Ovary (tissue), 9 donors: ENCODE measurements around the gene MIEF1. TPM values are rescaled to one million over a fixed set of nuclear protein-coding genes. Genes with fewer than 3 reads are reported as not detected.

Experiments used
- DNase-seq, 5 donors: peaks; one replicate each; pipeline ENCODE4 v3.0.0-alpha.2; 2019 to 2020
- H3K27ac ChIP-seq, 2 donors: fragments of 200-600 bp; one replicate each; pipeline versions ENCODE4 v1.5.1 to v1.8.0; 2019 to 2022
- H3K27me3 ChIP-seq: fragments of 200-600 bp; one replicate; pipeline ENCODE4 v1.8.0; 2022
- H3K36me3 ChIP-seq: fragments of 200-600 bp; sonication (generic); one replicate; pipeline ENCODE4 v1.5.1; 2019
- H3K4me1 ChIP-seq: one replicate; pipeline ENCODE4 v1.8.1; 2013; ENCODE audit warnings: mild to moderate bottlenecking, moderate library complexity; ENCODE audit not compliant: insufficient read depth
- H3K4me3 ChIP-seq: fragments of 200-600 bp; sonication (generic); one replicate; pipeline ENCODE4 v1.5.1; 2017
- H3K9me3 ChIP-seq, 2 donors: fragments of 200-600 bp in 1 of 2; sonication (generic) in 1 of 2; one replicate each; pipeline versions ENCODE4 v1.5.1 to v1.8.1; 2013 to 2019; ENCODE audit warnings: mild to moderate bottlenecking in 1 of 2, moderate library complexity in 1 of 2
- EP300 ChIP-seq: sonication (generic); formaldehyde crosslinking; IDR thresholded peaks from one replicate; pipeline ENCODE4 v1.6.1; 2017; ENCODE audit warnings: antibody characterized with exemption
- POLR2A ChIP-seq: fragments of 450-650 bp; IDR thresholded peaks from one replicate; pipeline ENCODE4 v1.6.1; 2017; ENCODE audit warnings: antibody characterized with exemption, mild to moderate bottlenecking, moderate library complexity
- WGBS, 3 donors: extraction: QIAGEN DNeasy Blood & Tissue Kit in 1 of 3; methylation state at CpG; one replicate each; pipeline versions ENCODE4 v1.1.5 to v1.1.7; 2013 to 2017; 5-methylcytosine and 5-hydroxymethylcytosine counted together
- intact Hi-C, 4 donors: fragments of 100-400 bp; cut with DNase I; formaldehyde crosslinking; loops; one replicate each; pipeline versions ENCODE4 v1.11.0 to v1.15.1; 2022 to 2023
- polyA plus RNA-seq, 2 donors: library from polyadenylated mRNA; stranded (reverse); fragments of 200-250 nt in 1 of 2; fragments of 350-450 nt in 1 of 2; fragmentation: Illumina TruSeq in 1 of 2; extraction: RNeasy Lipid Tissue Mini Kit (QIAGEN cat#74804) in 1 of 2; gene quantifications; one replicate each; pipeline ENCODE4 v1.2.3, GENCODE V29; 2013 to 2014
- total RNA-seq, 7 donors: library from RNA; depleted of rRNA in 2 of 7; stranded (reverse); fragments of >200 nt in 2 of 7; fragmentation: NEBNext Ultra II Directional in 3 of 7; extraction: Animal tissue kit (Norgen Biotek cat#: 25700) in 3 of 7; gene quantifications; one replicate each; pipeline versions ENCODE4 v1.1.0 to v1.2.4, GENCODE V29; 2016 to 2023
- TF ChIP-seq, protein P1 (sequence below), 3 donors: fragments of 450-650 bp in 2 of 3; fragments of 200-600 bp in 1 of 3; IDR thresholded peaks; one replicate each; pipeline versions ENCODE4 v1.5.1 to v1.8.0; 2016 to 2022; ENCODE audit warnings: antibody characterized with exemption in 3 of 3, mild to moderate bottlenecking in 1 of 3
- donor health status: DM: no; HTN: no; CAD: no; lungs with moderate emphysema.
- donor health status: DM: no; HTN: no; CAD: no.
- donor health status: Bipolar disorder and iron deficiency.
- donor health status: DM: yes; HTN: yes; CAD: no.
- donor health status: DM: no; HTN: no; CAD: no.
- donor health status: DM: yes; HTN: yes; CAD: no.

The MIEF1 gene
- total and polyA plus RNA-seq, 9 donors, result 11.4 to 23.9 (median 19.9) TPM

- intact Hi-C loops, result no loop called here
- H3K27me3 ChIP-seq, result peaks cover 2% of the 10 kb centered on the region
- DNase-seq, result no peak
- no peaks in the 10 kb centered on the region for H3K9me3 ChIP-seq
- no peaks in the 10 kb centered on the region for H3K4me1 ChIP-seq
- no peak within 1 kb of the TSS for H3K27ac ChIP-seq
- TF ChIP-seq, protein P1, sequence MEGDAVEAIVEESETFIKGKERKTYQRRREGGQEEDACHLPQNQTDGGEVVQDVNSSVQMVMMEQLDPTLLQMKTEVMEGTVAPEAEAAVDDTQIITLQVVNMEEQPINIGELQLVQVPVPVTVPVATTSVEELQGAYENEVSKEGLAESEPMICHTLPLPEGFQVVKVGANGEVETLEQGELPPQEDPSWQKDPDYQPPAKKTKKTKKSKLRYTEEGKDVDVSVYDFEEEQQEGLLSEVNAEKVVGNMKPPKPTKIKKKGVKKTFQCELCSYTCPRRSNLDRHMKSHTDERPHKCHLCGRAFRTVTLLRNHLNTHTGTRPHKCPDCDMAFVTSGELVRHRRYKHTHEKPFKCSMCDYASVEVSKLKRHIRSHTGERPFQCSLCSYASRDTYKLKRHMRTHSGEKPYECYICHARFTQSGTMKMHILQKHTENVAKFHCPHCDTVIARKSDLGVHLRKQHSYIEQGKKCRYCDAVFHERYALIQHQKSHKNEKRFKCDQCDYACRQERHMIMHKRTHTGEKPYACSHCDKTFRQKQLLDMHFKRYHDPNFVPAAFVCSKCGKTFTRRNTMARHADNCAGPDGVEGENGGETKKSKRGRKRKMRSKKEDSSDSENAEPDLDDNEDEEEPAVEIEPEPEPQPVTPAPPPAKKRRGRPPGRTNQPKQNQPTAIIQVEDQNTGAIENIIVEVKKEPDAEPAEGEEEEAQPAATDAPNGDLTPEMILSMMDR (IDR thresholded peaks at IDR 0.05), result no peak
- TF ChIP-seq POLR2A, result no peak
- TF ChIP-seq EP300, result no peak
- WGBS, 3 donors, result 16 to 28% (median 17%) methylated on average over 53 to 80 of the region's 80 CpGs
- peak within 1 kb of the TSS; percentile 29 for H3K4me3 ChIP-seq
- no peaks in the 10 kb centered on the region for H3K36me3 ChIP-seq
Observed at GRCh38 chr22:39456522-39457197, 45.4 kb upstream of the MIEF1 start, which contains the start of gene MGAT3. TSS of gene MGAT3 (plus strand) at chr22:39457012. CDS start at chr22:39487348, 30,336 bp downstream.

DNA sequence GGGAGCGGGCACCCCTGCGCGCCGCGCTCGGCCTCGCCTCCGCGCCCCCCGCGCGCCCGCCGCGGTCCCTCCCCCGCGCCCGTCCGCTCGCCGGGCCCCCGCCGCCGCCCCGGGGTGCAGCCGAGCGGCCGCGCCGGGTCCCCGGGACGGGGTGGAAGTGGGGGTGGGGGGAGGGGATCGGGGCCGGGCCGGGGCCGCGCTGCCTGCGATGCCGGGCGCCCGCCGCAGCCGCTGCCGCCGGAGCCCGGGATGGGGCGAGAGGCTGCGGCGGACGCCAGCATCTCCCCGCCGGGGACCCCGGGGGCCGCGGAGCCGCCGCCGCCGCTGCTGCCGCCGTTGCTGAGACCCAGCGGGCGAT, 44.9 kb upstream of the MIEF1 start:
- DNase-seq, result no peak
- H3K4me1 ChIP-seq, result no peaks in the 10 kb centered on the region
- no peaks in the 10 kb centered on the region for H3K36me3 ChIP-seq
- no peak overlapping the region for H3K27ac ChIP-seq
- no peak for TF ChIP-seq EP300
- TF ChIP-seq POLR2A, result no peak
- TF ChIP-seq, protein P1 (IDR thresholded peaks at IDR 0.05), result no peak
- WGBS, 3 donors, result 1% methylated on average over 51 of the region's 63 CpGs; no CpG with 5 or more reads in 2 of the 3 donors
- peaks cover 2% of the 10 kb centered on the region for H3K27me3 ChIP-seq
- intact Hi-C loops, result no loop called here
- no peaks in the 10 kb centered on the region for H3K9me3 ChIP-seq
- peak overlapping the region; percentile 29 for H3K4me3 ChIP-seq

DNA sequence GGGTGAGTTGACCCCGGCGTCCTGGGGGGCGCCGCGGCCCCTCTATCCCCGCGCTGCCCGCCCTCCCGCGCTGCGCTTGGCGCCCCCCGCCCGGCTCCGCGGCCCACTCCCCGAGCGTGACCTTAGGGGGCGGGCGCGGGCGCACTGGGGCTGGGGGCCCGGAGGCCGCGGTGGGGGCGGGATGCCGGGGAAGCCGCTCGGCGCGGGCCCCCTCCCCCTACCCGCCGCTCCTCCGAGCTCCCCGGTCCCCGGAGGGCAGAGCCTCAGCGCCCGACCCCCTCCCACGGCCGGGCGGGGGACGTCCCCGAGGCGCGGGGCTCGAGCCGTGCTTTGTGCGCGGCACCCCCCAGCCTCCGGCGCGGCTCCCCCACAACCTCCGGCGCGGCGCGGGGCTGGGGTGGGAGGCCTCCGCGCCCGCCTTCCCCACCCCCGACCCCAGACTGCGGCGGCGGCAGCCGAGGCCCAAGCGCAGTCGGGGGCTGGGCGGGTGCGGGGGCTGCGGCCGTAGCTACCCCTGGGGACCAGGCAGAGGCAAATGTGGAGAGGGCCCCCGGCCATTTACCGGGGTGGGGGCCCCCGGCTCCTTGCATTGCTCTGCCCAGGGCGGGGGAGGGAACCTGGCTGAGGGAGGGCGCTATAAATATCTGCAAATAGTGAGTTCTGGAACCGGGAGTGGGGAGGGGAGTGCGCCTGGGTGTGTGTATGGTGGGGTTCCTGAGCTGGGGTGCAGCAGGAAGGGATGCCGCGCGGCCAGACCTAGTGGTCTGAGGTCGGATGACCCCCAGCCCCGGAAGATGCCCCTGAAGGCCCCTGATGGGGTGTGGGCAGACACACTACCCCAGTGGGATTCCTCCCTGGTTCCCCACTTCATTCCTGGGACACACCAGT, 44.3 kb upstream of the MIEF1 start:
- Histone ChIP-seq H3K9me3 (no peaks in the 10 kb centered on the region), H3K4me3 (peak overlapping the region; percentile 29), H3K36me3 (no peaks in the 10 kb centered on the region), H3K27ac (no peak overlapping the region), H3K4me1 (no peaks in the 10 kb centered on the region), H3K27me3 (peaks cover 2% of the 10 kb centered on the region)
- intact Hi-C loops, result no loop called here
- 1 to 3% (median 1%) methylated on average over 24 to 83 of the region's 83 CpGs for WGBS, 3 donors
- DNase-seq, result no peak
- TF ChIP-seq EP300 (no peak), POLR2A (no peak)
- TF ChIP-seq, protein P1 (IDR thresholded peaks at IDR 0.05), result no peak

GRCh38 chr22:39458444-39459083, 43.5 kb upstream of the MIEF1 start:
- Histone ChIP-seq H3K27me3 (peaks cover 2% of the 10 kb centered on the region), H3K27ac (no peak overlapping the region), H3K36me3 (no peaks in the 10 kb centered on the region), H3K4me3 (no peak overlapping the region), H3K9me3 (no peaks in the 10 kb centered on the region), H3K4me1 (no peaks in the 10 kb centered on the region)
- no peak for DNase-seq
- TF ChIP-seq, protein P1 (IDR thresholded peaks at IDR 0.05), result no peak
- TF ChIP-seq POLR2A, result no peak
- no peak for TF ChIP-seq EP300
- intact Hi-C loops, result no loop called here
- WGBS, 3 donors, result 59 to 63% (median 60%) methylated on average over 10 of the region's 10 CpGs
